ENCODE measurements around the gene SLC12A3.

Gene SLC12A3

GRCh38 chr16:56847173-56847910 lies 17.7 kb upstream of the SLC12A3 start:
- Histone ChIP-seq H3K4me1 (ENCODE audit: insufficient read depth, low read length, poor library complexity, severe bottlenecking) (peaks cover 30% of the 10 kb centered on the region), H4K20me1 (ENCODE audit: insufficient read depth, low read length, poor library complexity, severe bottlenecking) (no peaks in the 10 kb centered on the region), H3K4me2 (ENCODE audit: low read depth, low read length, poor library complexity, severe bottlenecking) (peak overlapping the region; percentile 4), H3K4me3 (ENCODE audit: low read length, poor library complexity, severe bottlenecking) (no peak overlapping the region), H2AFZ (ENCODE audit: low read length) (no peak overlapping the region), H3K9ac (ENCODE audit: low read depth, low read length, poor library complexity, severe bottlenecking) (no peak overlapping the region), H3F3A (ENCODE audit: low read depth) (no peaks in the 10 kb centered on the region), H3K27me3 (ENCODE audit: insufficient read depth, low read length, poor library complexity, severe bottlenecking) (no peaks in the 10 kb centered on the region), H3K36me3 (ENCODE audit: insufficient read depth, low read length) (peaks cover 22% of the 10 kb centered on the region; the same call in 1 of the 2 replicates), H3K9me2 (replicated peaks; ENCODE audit: low read depth, low read length) (no peaks in the 10 kb centered on the region), H3K9me3 (ENCODE audit: insufficient read depth, low read depth, low read length) (no peaks in the 10 kb centered on the region), H3K79me2 (ENCODE audit: insufficient read depth, low read length) (no peaks in the 10 kb centered on the region)
- TF ChIP-seq CTCF (conservative IDR thresholded peaks at IDR 0.05; ENCODE audit: low read length) (no peak), EZH2phosphoT487 (IDR thresholded peaks at IDR 0.05; ENCODE audit: borderline replicate concordance) (no peak)

GRCh38 chr16:56848029-56848936 lies 16.7 kb upstream of the SLC12A3 start:
- Histone ChIP-seq H3K4me1 (ENCODE audit: insufficient read depth, low read length, poor library complexity, severe bottlenecking) (peaks cover 30% of the 10 kb centered on the region), H3K4me2 (ENCODE audit: low read depth, low read length, poor library complexity, severe bottlenecking) (peak overlapping the region; percentile 4), H2AFZ (ENCODE audit: low read length) (no peak overlapping the region), H4K20me1 (ENCODE audit: insufficient read depth, low read length, poor library complexity, severe bottlenecking) (no peaks in the 10 kb centered on the region), H3K4me3 (ENCODE audit: low read length, poor library complexity, severe bottlenecking) (no peak overlapping the region), H3F3A (ENCODE audit: low read depth) (no peaks in the 10 kb centered on the region), H3K79me2 (ENCODE audit: insufficient read depth, low read length) (no peaks in the 10 kb centered on the region), H3K9ac (ENCODE audit: low read depth, low read length, poor library complexity, severe bottlenecking) (peak overlapping the region; percentile 5), H3K9me2 (replicated peaks; ENCODE audit: low read depth, low read length) (no peaks in the 10 kb centered on the region), H3K9me3 (ENCODE audit: insufficient read depth, low read depth, low read length) (no peaks in the 10 kb centered on the region), H3K36me3 (ENCODE audit: insufficient read depth, low read length) (peaks cover 13% of the 10 kb centered on the region; the same call in 1 of the 2 replicates), H3K27me3 (ENCODE audit: insufficient read depth, low read length, poor library complexity, severe bottlenecking) (no peaks in the 10 kb centered on the region)
- no peak for TF ChIP-seq EZH2phosphoT487 (IDR thresholded peaks at IDR 0.05; ENCODE audit: borderline replicate concordance)
- TF ChIP-seq CTCF (conservative IDR thresholded peaks at IDR 0.05; ENCODE audit: low read length): no peak

- Histone ChIP-seq H3K9me2 (replicated peaks; ENCODE audit: low read depth, low read length) (no peaks in the 10 kb centered on the region), H4K20me1 (ENCODE audit: insufficient read depth, low read length, poor library complexity, severe bottlenecking) (no peaks in the 10 kb centered on the region), H3K4me1 (ENCODE audit: insufficient read depth, low read length, poor library complexity, severe bottlenecking) (peaks cover 30% of the 10 kb centered on the region), H3F3A (ENCODE audit: low read depth) (no peaks in the 10 kb centered on the region), H2AFZ (ENCODE audit: low read length) (no peak overlapping the region), H3K36me3 (ENCODE audit: insufficient read depth, low read length) (peaks cover 7% of the 10 kb centered on the region; the same call in 1 of the 2 replicates), H3K9ac (ENCODE audit: low read depth, low read length, poor library complexity, severe bottlenecking) (no peak overlapping the region), H3K79me2 (ENCODE audit: insufficient read depth, low read length) (no peaks in the 10 kb centered on the region), H3K4me3 (ENCODE audit: low read length, poor library complexity, severe bottlenecking) (no peak overlapping the region), H3K9me3 (ENCODE audit: insufficient read depth, low read depth, low read length) (no peaks in the 10 kb centered on the region), H3K4me2 (ENCODE audit: low read depth, low read length, poor library complexity, severe bottlenecking) (peak overlapping the region; percentile 2), H3K27me3 (ENCODE audit: insufficient read depth, low read length, poor library complexity, severe bottlenecking) (no peaks in the 10 kb centered on the region)
- TF ChIP-seq EZH2phosphoT487 (IDR thresholded peaks at IDR 0.05; ENCODE audit: borderline replicate concordance) (no peak), CTCF (conservative IDR thresholded peaks at IDR 0.05; ENCODE audit: low read length) (no peak)
These were observed 15.9 kb upstream of the SLC12A3 start for GRCh38 chr16:56848955-56849689.
